Testis (tissue), 3 donors: ENCODE data around the gene SMIM35. TPM values are rescaled to one million over a fixed set of nuclear protein-coding genes. Genes with fewer than 3 reads are reported as not detected.

Experiments
- DNase-seq: peaks from one replicate; pipeline ENCODE4 v3.0.0-alpha.2; 2019
- H3K27ac ChIP-seq, 2 donors: fragments of 200-600 bp; sonication (generic); one replicate each; pipeline ENCODE4 v1.5.1; 2019
- H3K27me3 ChIP-seq: fragments of 200-600 bp; sonication (generic); one replicate; pipeline ENCODE4 v1.5.1; 2019
- H3K36me3 ChIP-seq: fragments of 200-600 bp; sonication (generic); one replicate; pipeline ENCODE4 v1.5.1; 2017; ENCODE audit warnings: low read depth; ENCODE audit errors: missing control alignments
- H3K4me1 ChIP-seq: fragments of 200-600 bp; sonication (generic); one replicate; pipeline ENCODE4 v1.5.1; 2019
- H3K4me3 ChIP-seq, 2 donors: fragments of 200-600 bp; sonication (generic); one replicate each; pipeline ENCODE4 v1.5.1; 2017 to 2019
- H3K9me3 ChIP-seq: fragments of 200-600 bp; sonication (generic); one replicate; pipeline ENCODE4 v1.5.1; 2017
- POLR2A ChIP-seq: fragments of 450-650 bp; IDR thresholded peaks from one replicate; pipeline ENCODE4 v1.6.1; 2017; ENCODE audit warnings: antibody characterized with exemption, mild to moderate bottlenecking, moderate library complexity
- WGBS, 2 donors: methylation state at CpG; one replicate each; pipeline ENCODE4 v1.1.5; 2018; 5-methylcytosine and 5-hydroxymethylcytosine counted together
- intact Hi-C: fragments of 100-400 bp; cut with DNase I; formaldehyde crosslinking; loops from one replicate; pipeline ENCODE4 v1.15.1; 2023; ENCODE audit warnings: low total_unique reads
- polyA plus RNA-seq: library from polyadenylated mRNA; stranded (reverse); fragments of 350-450 nt; fragmentation: Illumina TruSeq; extraction: RNeasy Lipid Tissue Mini Kit (QIAGEN cat#74804); gene quantifications from one replicate; pipeline ENCODE4 v1.2.3, GENCODE V29; 2014; ENCODE audit warnings: low read depth, low replicate concordance; ENCODE audit not compliant: insufficient read depth
- total RNA-seq, 2 donors: library from RNA; depleted of rRNA; stranded (reverse); fragments of >200 nt; gene quantifications; one replicate each; pipeline ENCODE4 v1.2.3, GENCODE V29; 2016
- TF ChIP-seq, protein P1 (sequence below), 3 experiments: fragments of 450-650 bp in 2 of 3; fragments of 200-600 bp in 1 of 3; sonication (generic) in 1 of 3; IDR thresholded peaks; one replicate each; pipeline ENCODE4 v1.5.1; 2016 to 2019; ENCODE audit warnings: antibody characterized with exemption in 3 of 3, mild to moderate bottlenecking in 2 of 3, moderate library complexity in 1 of 3

Gene SMIM35
- total and polyA plus RNA-seq, 3 donors from 2014 or later, result 0.17 to 0.19 TPM; not detected in 1

DNA sequence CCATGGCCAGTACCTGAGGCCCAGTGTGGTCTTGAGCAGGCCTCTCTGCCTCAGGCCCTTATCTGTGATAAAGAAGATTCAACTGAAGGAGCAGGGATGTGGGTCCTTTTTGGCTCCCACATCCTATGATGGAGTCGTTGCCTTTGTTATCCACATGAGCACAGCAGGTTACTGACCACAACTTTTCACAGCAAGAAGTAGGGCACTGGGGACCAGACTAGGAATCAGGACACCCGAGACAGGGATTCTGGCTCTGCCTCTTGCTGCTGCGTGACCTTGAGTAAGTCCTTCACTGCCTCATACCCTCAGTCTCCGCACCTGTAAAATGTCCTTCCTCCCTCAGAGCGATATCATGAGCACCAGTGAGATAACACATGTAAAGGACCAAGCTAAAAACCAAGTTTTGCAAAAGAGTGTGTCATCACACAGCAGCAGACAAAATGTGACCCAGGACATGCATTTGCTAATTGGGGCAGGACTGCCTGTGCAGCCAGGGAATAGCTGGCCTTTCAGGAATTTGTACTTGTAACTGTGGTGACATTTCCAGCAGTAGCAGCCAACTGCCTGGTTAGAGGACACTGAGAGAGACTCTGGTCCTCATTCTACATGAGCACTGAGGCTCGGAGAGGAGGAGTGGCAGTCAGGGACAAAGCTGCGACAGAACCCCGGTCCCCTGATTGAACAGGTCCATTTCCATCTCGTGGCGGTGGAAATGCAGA is 13.2 kb upstream of the SMIM35 start:
- Histone ChIP-seq H3K36me3 (no peaks in the 10 kb centered on the region), H3K27ac (no peak overlapping the region), H3K4me3 (no peak overlapping the region), H3K4me1 (no peaks in the 10 kb centered on the region), H3K27me3 (no peaks in the 10 kb centered on the region), H3K9me3 (no peaks in the 10 kb centered on the region)
- TF ChIP-seq, protein P1, sequence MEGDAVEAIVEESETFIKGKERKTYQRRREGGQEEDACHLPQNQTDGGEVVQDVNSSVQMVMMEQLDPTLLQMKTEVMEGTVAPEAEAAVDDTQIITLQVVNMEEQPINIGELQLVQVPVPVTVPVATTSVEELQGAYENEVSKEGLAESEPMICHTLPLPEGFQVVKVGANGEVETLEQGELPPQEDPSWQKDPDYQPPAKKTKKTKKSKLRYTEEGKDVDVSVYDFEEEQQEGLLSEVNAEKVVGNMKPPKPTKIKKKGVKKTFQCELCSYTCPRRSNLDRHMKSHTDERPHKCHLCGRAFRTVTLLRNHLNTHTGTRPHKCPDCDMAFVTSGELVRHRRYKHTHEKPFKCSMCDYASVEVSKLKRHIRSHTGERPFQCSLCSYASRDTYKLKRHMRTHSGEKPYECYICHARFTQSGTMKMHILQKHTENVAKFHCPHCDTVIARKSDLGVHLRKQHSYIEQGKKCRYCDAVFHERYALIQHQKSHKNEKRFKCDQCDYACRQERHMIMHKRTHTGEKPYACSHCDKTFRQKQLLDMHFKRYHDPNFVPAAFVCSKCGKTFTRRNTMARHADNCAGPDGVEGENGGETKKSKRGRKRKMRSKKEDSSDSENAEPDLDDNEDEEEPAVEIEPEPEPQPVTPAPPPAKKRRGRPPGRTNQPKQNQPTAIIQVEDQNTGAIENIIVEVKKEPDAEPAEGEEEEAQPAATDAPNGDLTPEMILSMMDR (IDR thresholded peaks at IDR 0.05), result no peak
- no peak for TF ChIP-seq POLR2A
- intact Hi-C loops, result no loop called here
- DNase-seq, result no peak
- WGBS, 2 donors, result 71 to 77% methylated on average over 3 to 10 of the region's 10 CpGs

DNA sequence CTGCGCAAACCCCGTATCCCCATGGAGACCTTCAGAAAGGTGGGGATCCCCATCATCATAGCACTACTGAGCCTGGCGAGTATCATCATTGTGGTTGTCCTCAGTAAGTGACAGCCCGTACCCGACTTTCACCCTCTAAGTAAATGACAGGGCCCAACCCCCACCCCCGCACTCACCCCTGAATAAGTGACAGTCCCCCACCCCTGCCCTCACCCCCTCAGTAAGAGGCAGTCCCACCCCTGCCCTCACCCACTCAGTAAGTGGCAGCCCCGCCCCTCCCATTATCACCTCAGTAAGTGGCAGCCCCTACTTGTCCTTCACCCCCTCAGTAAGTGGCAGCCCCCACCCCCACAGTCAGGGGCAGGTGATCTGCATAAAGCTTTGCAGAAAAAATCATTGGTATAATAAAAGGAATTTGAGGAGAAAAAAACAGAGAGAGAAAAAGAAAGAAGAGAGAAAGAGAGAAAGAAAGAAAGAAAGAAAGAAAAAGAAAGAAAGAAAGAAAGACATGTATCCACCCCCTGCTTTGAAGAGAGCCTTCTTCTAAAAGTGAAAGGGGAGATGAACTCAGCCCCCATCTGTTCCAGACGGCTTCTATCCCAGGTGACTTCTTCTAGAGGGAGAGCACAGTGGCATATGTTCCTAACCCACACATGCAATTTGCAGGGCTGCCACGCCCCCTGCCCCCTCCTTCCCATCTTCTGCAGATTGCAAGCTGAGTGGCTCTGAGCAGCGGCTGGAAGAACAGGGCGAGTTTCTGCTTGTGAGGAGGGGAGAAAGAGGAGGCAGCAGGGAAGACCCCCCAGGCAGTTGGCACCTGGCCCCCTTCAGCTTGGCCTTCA is 12.5 kb upstream of the SMIM35 start:
- no peaks in the 10 kb centered on the region for H3K9me3 ChIP-seq
- no peaks in the 10 kb centered on the region for H3K4me1 ChIP-seq
- WGBS, 2 donors, result 75 to 84% methylated on average over 11 of the region's 11 CpGs
- no peak overlapping the region for H3K4me3 ChIP-seq
- no peak overlapping the region for H3K27ac ChIP-seq
- TF ChIP-seq POLR2A, result no peak
- TF ChIP-seq, protein P1 (IDR thresholded peaks at IDR 0.05), result no peak
- DNase-seq, result no peak
- H3K27me3 ChIP-seq, result no peaks in the 10 kb centered on the region
- intact Hi-C loops, result no loop called here
- no peaks in the 10 kb centered on the region for H3K36me3 ChIP-seq

DNA sequence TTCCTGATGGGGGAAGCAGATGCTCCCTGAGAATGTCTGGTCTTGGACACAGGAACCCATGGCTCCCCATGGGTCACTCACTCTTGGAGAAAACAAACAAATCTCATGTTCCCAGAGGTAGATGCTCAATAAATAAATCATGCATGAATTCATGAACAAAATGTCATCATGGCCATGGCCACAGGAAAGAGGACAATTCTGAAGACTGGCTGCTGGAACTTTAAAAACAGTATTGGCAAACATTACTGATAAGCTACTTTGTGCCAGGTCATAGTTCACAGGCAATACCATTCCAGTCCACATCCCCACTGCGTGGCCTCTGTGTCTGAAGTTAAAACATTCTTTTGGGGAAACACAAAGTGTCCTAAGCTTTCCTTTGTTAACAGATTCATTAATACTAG is 9.2 kb upstream of the SMIM35 start:
- H3K4me1 ChIP-seq, result no peaks in the 10 kb centered on the region
- no peaks in the 10 kb centered on the region for H3K9me3 ChIP-seq
- no peak for TF ChIP-seq POLR2A
- TF ChIP-seq, protein P1 (IDR thresholded peaks at IDR 0.05), result no peak
- H3K4me3 ChIP-seq, result no peak overlapping the region
- 25 to 26% methylated on average over 1 of the region's 1 CpG for WGBS, 2 donors
- DNase-seq, result no peak
- no peaks in the 10 kb centered on the region for H3K36me3 ChIP-seq
- no peak overlapping the region for H3K27ac ChIP-seq
- no peaks in the 10 kb centered on the region for H3K27me3 ChIP-seq
- intact Hi-C loops, result no loop called here

DNA sequence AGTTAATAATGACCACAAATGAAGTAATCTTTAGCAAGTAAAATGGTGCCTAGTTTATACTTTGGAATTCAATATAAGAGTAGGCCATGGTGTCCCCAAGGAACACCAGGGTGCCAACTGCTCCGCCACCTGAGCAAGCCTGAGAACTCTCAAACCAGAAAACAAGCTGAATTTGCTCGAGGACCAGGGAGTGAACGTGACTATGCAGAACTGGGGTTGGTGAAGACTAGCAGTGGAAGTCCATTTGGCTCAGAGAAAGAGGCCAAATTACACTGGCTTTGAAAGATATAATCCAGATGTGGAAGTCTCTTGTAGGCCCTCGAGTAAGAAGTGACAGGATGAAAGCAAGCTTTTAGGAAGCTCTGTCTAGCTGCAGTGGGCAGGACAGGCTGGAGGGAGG is 8.7 kb upstream of the SMIM35 start:
- Histone ChIP-seq H3K27me3 (no peaks in the 10 kb centered on the region), H3K9me3 (no peaks in the 10 kb centered on the region), H3K27ac (no peak overlapping the region), H3K36me3 (no peaks in the 10 kb centered on the region), H3K4me1 (no peaks in the 10 kb centered on the region), H3K4me3 (no peak overlapping the region)
- no peak for DNase-seq
- intact Hi-C loops, result no loop called here
- no peak for TF ChIP-seq POLR2A
- TF ChIP-seq, protein P1 (IDR thresholded peaks at IDR 0.05), result no peak
- WGBS, 2 donors, result 72 to 83% methylated on average over 4 of the region's 4 CpGs
